Esophagus muscularis mucosa (tissue), 4 donors: ENCODE measurements around the gene RBPJL.

ENCODE experiments used
- CTCF ChIP-seq, 3 experiments: fragments of 200-600 bp in 2 of 3; fragments of 450-650 bp in 1 of 3; sonication (generic) in 2 of 3; IDR thresholded peaks; one replicate each; pipeline ENCODE4 v1.5.1; 2017 to 2019; ENCODE audit warnings: antibody characterized with exemption in 3 of 3, mild to moderate bottlenecking in 2 of 3, moderate library complexity in 1 of 3
- EP300 ChIP-seq: sonication (generic); formaldehyde crosslinking; IDR thresholded peaks from one replicate; pipeline ENCODE4 v1.6.1; 2017; ENCODE audit warnings: antibody characterized with exemption
- POLR2A ChIP-seq: fragments of 450-650 bp; IDR thresholded peaks from one replicate; pipeline ENCODE4 v1.6.1; 2017; ENCODE audit warnings: antibody characterized with exemption, moderate library complexity, mild to moderate bottlenecking, low read depth

- TF ChIP-seq CTCF (IDR thresholded peaks at IDR 0.05) (no peak), EP300 (no peak), POLR2A (no peak)
Observed at GRCh38 chr20:45301824-45302271, 4.8 kb upstream of the RBPJL start.
